ENCODE results near the gene SH2D1A.
A peak's percentile ranks its signal among the peaks of the same experiment; 100 is the strongest.
"Not testable (repeated sequence)": the region's sequence is repeated elsewhere in the genome, so short reads cannot be mapped to it uniquely, and the experiment has no call there.

The SH2D1A gene

GRCh38 chrX:124406294-124407014 is 60.1 kb downstream of the SH2D1A start:
- Histone ChIP-seq H2BK15ac (ENCODE audit: low read depth, poor library complexity, severe bottlenecking) (no peak overlapping the region), H2BK5ac (ENCODE audit: low read depth, low read length, poor library complexity, severe bottlenecking) (no peak overlapping the region), H3K14ac (ENCODE audit: low read length in 2 of 2) (no peak overlapping the region), H2AFZ (ENCODE audit: low read depth, low read length) (no peak overlapping the region), H3K36me3 (ENCODE audit: control insufficient read depth in 1 of 2, insufficient read depth in 2 of 2, low read depth in 1 of 2, low read length in 2 of 2) (no peaks in the 10 kb centered on the region), H2BK120ac (ENCODE audit: low read depth, low read length) (no peak overlapping the region), H3K18ac (ENCODE audit: low read depth in 1 of 2, low read length in 2 of 2) (no peak overlapping the region), H3K4me3 (ENCODE audit: insufficient read depth in 1 of 2, low read depth in 1 of 2, low read length in 2 of 2) (no peak overlapping the region), H3K4ac (ENCODE audit: low read depth in 1 of 2, low read length in 2 of 2) (no peak overlapping the region), H3K79me1 (replicated peaks; ENCODE audit: low read length, poor library complexity, severe bottlenecking) (no peaks in the 10 kb centered on the region), H3K4me1 (ENCODE audit: control insufficient read depth, insufficient read depth, low read depth, low read length) (peaks cover 2% of the 10 kb centered on the region), H3K4me2 (ENCODE audit: low read length, poor library complexity, severe bottlenecking) (no peak overlapping the region), H4K8ac (ENCODE audit: low read length) (no peak overlapping the region), H4K91ac (ENCODE audit: low read length) (no peak overlapping the region), H3K27ac (ENCODE audit: low read length, poor library complexity, severe bottlenecking) (no peak overlapping the region), H3K9ac (ENCODE audit: low read length) (no peak overlapping the region), H2AK5ac (ENCODE audit: low read length, severe bottlenecking) (no peak overlapping the region), H2BK12ac (ENCODE audit: low read length in 2 of 2) (no peak overlapping the region), H3K23ac (ENCODE audit: low read length in 2 of 2) (no peak overlapping the region), H3K27me3 (ENCODE audit: control insufficient read depth in 1 of 2, insufficient read depth in 1 of 2, low read length in 2 of 2) (peaks cover 0 to 13% of the 10 kb centered on the region in 2 experiments), H3K9me3 (ENCODE audit: control insufficient read depth, low read length) (no peaks in the 10 kb centered on the region)
- WGBS: 23% methylated on average over 7 of the region's 12 CpGs
- peak; percentile 54 for DNase-seq

GRCh38 chrX:124407226-124407625 is 60.9 kb downstream of the SH2D1A start:
- Histone ChIP-seq H2BK12ac (ENCODE audit: low read length in 2 of 2) (no peak overlapping the region), H4K8ac (ENCODE audit: low read length) (no peak overlapping the region), H3K9ac (ENCODE audit: low read length) (no peak overlapping the region), H3K4me3 (ENCODE audit: insufficient read depth in 1 of 2, low read depth in 1 of 2, low read length in 2 of 2) (no peak overlapping the region), H3K4me1 (ENCODE audit: control insufficient read depth, insufficient read depth, low read depth, low read length) (peaks cover 2% of the 10 kb centered on the region), H3K4me2 (ENCODE audit: low read length, poor library complexity, severe bottlenecking) (no peak overlapping the region), H2BK15ac (ENCODE audit: low read depth, poor library complexity, severe bottlenecking) (no peak overlapping the region), H3K4ac (ENCODE audit: low read depth in 1 of 2, low read length in 2 of 2) (no peak overlapping the region), H3K23ac (ENCODE audit: low read length in 2 of 2) (no peak overlapping the region), H3K27ac (ENCODE audit: low read length, poor library complexity, severe bottlenecking) (no peak overlapping the region), H3K27me3 (ENCODE audit: control insufficient read depth in 1 of 2, insufficient read depth in 1 of 2, low read length in 2 of 2) (peaks cover 0 to 13% of the 10 kb centered on the region in 2 experiments), H3K36me3 (ENCODE audit: control insufficient read depth in 1 of 2, insufficient read depth in 2 of 2, low read depth in 1 of 2, low read length in 2 of 2) (no peaks in the 10 kb centered on the region), H3K9me3 (ENCODE audit: control insufficient read depth, low read length) (no peaks in the 10 kb centered on the region), H3K14ac (ENCODE audit: low read length in 2 of 2) (no peak overlapping the region), H2BK120ac (ENCODE audit: low read depth, low read length) (no peak overlapping the region), H2AFZ (ENCODE audit: low read depth, low read length) (no peak overlapping the region), H3K18ac (ENCODE audit: low read depth in 1 of 2, low read length in 2 of 2) (no peak overlapping the region), H2AK5ac (ENCODE audit: low read length, severe bottlenecking) (no peak overlapping the region), H4K91ac (ENCODE audit: low read length) (no peak overlapping the region), H3K79me1 (replicated peaks; ENCODE audit: low read length, poor library complexity, severe bottlenecking) (no peaks in the 10 kb centered on the region), H2BK5ac (ENCODE audit: low read depth, low read length, poor library complexity, severe bottlenecking) (no peak overlapping the region)
- no peak for DNase-seq
- WGBS: no CpG with 5 or more reads among the region's 1 CpG

DNA sequence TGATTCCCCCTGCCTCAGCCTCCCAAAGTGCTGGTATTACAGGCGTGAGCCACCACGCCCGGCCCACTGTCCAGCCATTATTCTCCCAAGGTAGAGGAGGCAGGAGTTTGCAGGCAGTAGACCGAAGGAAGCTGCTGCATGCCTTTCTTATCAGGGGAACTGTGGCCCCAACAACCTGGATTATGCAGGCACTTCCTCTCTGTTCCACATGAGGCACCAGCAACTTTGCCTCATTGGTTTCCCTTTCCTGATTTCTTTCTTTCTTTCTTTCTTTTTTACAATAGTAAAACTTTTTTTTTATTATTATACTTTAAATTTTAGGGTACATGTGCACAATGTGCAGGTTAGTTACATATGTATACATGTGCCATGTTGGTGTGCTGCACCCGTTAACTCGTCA is 62.0 kb downstream of the SH2D1A start:
- 80% methylated on average over 4 of the region's 6 CpGs for WGBS
- H3K23ac ChIP-seq (ENCODE audit: low read length in 2 of 2); H2AK5ac ChIP-seq (ENCODE audit: low read length, severe bottlenecking); H3K9ac ChIP-seq (ENCODE audit: low read length); H2AFZ ChIP-seq (ENCODE audit: low read depth, low read length); H3K4me2 ChIP-seq (ENCODE audit: low read length, poor library complexity, severe bottlenecking); H3K4ac ChIP-seq (ENCODE audit: low read depth in 1 of 2, low read length in 2 of 2); H2BK120ac ChIP-seq (ENCODE audit: low read depth, low read length); H4K8ac ChIP-seq (ENCODE audit: low read length); H4K91ac ChIP-seq (ENCODE audit: low read length); H3K4me1 ChIP-seq (ENCODE audit: control insufficient read depth, insufficient read depth, low read depth, low read length); H2BK5ac ChIP-seq (ENCODE audit: low read depth, low read length, poor library complexity, severe bottlenecking); H3K4me3 ChIP-seq (ENCODE audit: insufficient read depth in 1 of 2, low read depth in 1 of 2, low read length in 2 of 2); H2BK12ac ChIP-seq (ENCODE audit: low read length in 2 of 2); H3K9me3 ChIP-seq (ENCODE audit: control insufficient read depth, low read length); H2BK15ac ChIP-seq (ENCODE audit: low read depth, poor library complexity, severe bottlenecking); H3K18ac ChIP-seq (ENCODE audit: low read depth in 1 of 2, low read length in 2 of 2); H3K27ac ChIP-seq (ENCODE audit: low read length, poor library complexity, severe bottlenecking); H3K79me1 ChIP-seq (replicated peaks; ENCODE audit: low read length, poor library complexity, severe bottlenecking); H3K14ac ChIP-seq (ENCODE audit: low read length in 2 of 2); DNase-seq; H3K36me3 ChIP-seq (ENCODE audit: control insufficient read depth in 1 of 2, insufficient read depth in 2 of 2, low read depth in 1 of 2, low read length in 2 of 2): not testable (repeated sequence)
- peaks cover 0 to 18% of the 10 kb centered on the region in 2 experiments for H3K27me3 ChIP-seq (ENCODE audit: control insufficient read depth in 1 of 2, insufficient read depth in 1 of 2, low read length in 2 of 2)

DNA sequence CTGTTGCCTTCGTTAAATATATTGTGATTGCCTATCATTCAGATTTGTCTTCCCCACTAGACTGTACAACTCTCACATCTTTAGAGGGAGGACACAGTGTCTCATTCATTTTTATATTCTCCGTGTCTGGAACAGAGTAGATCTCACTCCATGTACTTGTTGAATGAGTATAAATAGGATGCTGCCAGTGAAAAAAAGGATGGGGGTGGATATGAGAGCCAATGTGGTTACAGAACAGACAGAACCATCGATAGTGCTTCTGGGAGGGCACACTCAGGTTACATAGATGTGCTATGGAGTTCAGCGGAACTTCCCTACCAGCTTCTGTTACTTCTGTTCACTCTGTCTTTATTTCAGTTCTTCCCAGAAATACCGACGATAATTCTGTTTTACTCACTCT is 66.9 kb downstream of the SH2D1A start:
- WGBS: 93% methylated on average over 3 of the region's 6 CpGs
- H3K4ac ChIP-seq (ENCODE audit: low read depth in 1 of 2, low read length in 2 of 2): no peak overlapping the region
- no peak for DNase-seq

More for the DNA sequence above, 66.9 kb downstream of the SH2D1A start:
- Histone ChIP-seq H3K14ac (ENCODE audit: low read length in 2 of 2) (no peak overlapping the region), H2BK12ac (ENCODE audit: low read length in 2 of 2) (no peak overlapping the region), H2BK120ac (ENCODE audit: low read depth, low read length) (no peak overlapping the region), H4K91ac (ENCODE audit: low read length) (no peak overlapping the region), H3K4me2 (ENCODE audit: low read length, poor library complexity, severe bottlenecking) (no peak overlapping the region), H4K8ac (ENCODE audit: low read length) (no peak overlapping the region), H3K36me3 (ENCODE audit: control insufficient read depth in 1 of 2, insufficient read depth in 2 of 2, low read depth in 1 of 2, low read length in 2 of 2) (no peaks in the 10 kb centered on the region), H3K4me3 (ENCODE audit: insufficient read depth in 1 of 2, low read depth in 1 of 2, low read length in 2 of 2) (no peak overlapping the region), H2BK15ac (ENCODE audit: low read depth, poor library complexity, severe bottlenecking) (no peak overlapping the region), H3K79me1 (replicated peaks; ENCODE audit: low read length, poor library complexity, severe bottlenecking) (no peaks in the 10 kb centered on the region), H2AK5ac (ENCODE audit: low read length, severe bottlenecking) (no peak overlapping the region), H2BK5ac (ENCODE audit: low read depth, low read length, poor library complexity, severe bottlenecking) (no peak overlapping the region), H3K23ac (ENCODE audit: low read length in 2 of 2) (no peak overlapping the region), H2AFZ (ENCODE audit: low read depth, low read length) (no peak overlapping the region), H3K9me3 (ENCODE audit: control insufficient read depth, low read length) (no peaks in the 10 kb centered on the region), H3K27me3 (ENCODE audit: control insufficient read depth in 1 of 2, insufficient read depth in 1 of 2, low read length in 2 of 2) (peaks cover 0 to 5% of the 10 kb centered on the region in 2 experiments), H3K27ac (ENCODE audit: low read length, poor library complexity, severe bottlenecking) (no peak overlapping the region), H3K9ac (ENCODE audit: low read length) (no peak overlapping the region), H3K18ac (ENCODE audit: low read depth in 1 of 2, low read length in 2 of 2) (no peak overlapping the region), H3K4me1 (ENCODE audit: control insufficient read depth, insufficient read depth, low read depth, low read length) (no peaks in the 10 kb centered on the region)
